GM12892 (cell line): Measurements from ENCODE around the gene CPSF3.

Source experiments
- POLR2A ChIP-seq: IDR thresholded peaks from 2 replicates; pipeline ENCODE4 v1.6.1; 2011; ENCODE audit warnings: low read depth, low read length, control low read depth
- POLR2AphosphoS5 ChIP-seq: IDR thresholded peaks from 2 replicates; pipeline ENCODE4 v1.6.1; 2011; ENCODE audit warnings: low read depth, low read length, control low read depth

GRCh38 chr2:9380702-9381628 lies 42.5 kb upstream of the CPSF3 start:
- TF ChIP-seq POLR2A, result no peak
- no peak for TF ChIP-seq POLR2AphosphoS5
